NCI-H226 (cell line): ENCODE measurements around the gene BID.

Source experiments
- DNase-seq: peaks from one replicate; pipeline ENCODE4 v3.0.0-alpha.2; 2015

Gene BID

DNA sequence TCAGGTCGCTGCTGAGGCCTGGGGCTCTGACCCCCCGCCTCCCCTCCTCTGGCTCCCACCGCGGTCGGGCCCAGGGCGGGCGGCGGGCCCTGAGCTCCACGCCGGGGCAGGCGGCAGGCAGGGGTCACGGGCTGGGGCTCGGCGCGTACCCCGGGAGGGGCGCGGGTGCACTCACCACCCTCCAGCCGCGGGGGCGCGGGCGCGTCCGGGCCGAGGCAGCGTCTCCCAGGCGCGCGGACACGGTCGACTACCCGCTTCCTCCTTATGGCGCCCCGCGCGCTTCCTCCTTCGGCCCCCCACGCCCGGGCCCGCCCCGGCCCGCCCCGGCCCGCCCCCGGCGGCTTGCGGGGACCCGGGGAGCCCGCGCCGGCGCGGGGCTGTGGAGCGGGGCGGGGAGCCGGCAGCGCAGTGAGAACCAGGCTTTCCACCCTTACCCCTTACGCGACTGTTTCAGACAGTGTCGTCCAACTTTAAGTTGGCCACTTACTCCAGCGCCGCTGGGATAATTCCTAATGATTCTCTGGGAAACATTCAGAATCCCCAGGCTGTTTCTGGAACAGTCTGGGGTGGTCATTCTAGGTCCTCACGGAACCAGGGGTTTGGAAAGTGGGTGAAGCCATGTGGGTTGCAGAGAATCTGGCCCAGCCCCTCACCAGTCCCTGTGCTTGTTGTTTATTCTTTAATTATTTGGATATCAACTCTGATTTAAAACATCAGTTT lies at the start of gene BID:
TSS of gene BID (minus strand) at position 264 of the 720 bp plus-strand sequence. CDS start 24,353 bp downstream, outside the sequence.
- no peak for DNase-seq

DNA sequence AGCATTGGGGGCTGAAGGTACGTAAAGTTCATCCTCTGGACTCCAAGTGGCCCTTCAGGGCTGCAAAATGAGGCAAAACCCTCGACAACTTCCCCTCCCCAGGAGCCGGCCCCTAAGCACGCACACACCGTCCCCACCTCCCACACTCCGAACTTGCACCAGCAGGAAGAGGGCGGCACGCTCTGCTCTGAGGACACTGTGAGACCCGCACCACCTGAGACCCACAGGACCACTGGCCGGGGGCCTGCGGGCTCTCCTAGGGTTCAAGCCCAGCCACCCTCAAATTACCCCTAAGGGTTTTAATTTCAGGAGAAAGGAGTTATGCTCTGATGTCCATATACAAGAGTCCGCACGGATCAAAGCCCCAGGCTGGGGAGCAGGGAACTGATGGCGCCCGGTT lies 49.7 kb upstream of the BID start:
- DNase-seq: no peak

DNA sequence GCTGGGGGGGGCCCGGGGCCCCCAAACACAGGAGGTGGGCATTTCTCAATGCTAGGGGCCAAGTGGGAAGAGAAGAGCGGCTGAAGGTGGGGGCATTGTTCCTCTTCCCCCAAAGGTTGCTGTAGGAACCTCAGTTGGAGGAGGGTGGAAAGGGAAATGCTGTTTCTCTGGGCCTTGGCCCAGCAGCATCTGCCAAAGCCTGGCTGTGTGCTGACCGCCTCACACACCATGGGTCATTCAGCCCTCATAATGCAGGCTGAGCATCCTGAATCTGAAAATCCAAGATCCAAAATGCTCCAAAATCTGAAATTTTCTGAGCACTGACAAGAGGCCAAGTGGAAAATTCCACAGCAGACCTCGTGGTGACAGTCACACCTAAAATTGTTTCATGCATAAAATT lies 49.0 kb upstream of the BID start:
- DNase-seq: no peak

DNA sequence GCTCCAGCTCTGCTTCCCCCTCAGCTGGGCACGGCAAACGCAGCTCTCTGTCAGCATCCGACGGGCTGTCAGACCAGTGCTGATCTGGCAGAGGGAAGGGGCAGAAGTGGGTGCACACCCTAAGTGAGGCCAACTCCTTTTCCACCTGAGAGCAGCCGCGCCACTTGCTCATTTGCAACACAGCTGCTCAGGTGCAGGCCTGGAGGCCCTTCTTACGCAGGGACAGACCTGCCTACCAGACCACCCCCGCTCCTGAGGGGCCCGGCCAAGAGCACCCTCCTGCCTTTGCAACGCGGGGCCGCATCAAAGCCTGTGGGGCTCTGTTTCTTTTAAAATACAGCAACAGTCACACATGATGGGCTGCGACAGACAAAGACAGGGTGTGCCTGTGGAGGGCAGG lies 47.8 kb upstream of the BID start:
- DNase-seq: no peak

DNA sequence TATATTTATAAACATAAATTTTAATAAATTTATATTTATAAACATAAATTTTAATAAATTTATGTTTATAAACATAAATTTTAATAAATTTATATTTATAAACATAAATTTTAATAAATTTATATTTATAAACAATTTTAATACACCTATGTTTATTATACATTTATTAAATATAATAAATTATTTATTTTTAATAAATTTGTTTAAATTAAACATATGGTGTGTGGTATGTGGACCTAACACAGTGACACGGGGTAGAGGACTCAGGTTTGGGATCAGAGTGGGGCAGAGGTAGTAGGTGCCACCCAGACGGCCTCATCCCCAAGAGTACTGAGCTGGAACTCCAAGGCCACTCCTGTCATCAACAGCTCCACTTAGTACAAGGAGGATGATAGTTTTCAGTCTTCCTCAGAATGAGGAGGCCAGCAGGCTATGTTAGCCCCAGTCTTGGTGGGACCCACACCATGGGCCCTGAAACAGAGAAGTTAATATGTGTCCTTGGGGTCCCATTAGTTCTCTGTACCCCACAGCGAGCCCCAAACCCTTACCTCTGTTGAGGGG lies 46.7 kb upstream of the BID start:
- no peak for DNase-seq

DNA sequence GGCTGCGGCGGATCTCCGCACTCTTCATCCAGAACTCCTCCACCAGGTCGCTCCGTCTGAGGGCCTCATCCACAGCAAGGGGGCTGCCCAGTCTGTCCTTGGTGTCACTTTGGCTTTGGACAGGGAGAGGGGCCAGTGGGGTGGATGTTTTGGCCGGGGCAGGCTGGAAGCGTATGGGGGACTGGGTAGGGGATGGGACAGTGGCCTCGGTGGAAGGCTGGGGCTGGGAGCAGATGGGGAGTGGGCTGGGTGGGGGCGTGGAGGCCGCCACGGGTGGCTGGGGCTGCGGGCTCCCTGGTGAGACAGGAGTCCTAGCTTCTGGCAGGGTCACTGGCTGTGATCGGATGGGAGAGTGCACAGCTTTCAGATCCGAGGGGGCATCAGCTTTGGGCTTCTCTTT lies 44.4 kb upstream of the BID start:
- no peak for DNase-seq

DNA sequence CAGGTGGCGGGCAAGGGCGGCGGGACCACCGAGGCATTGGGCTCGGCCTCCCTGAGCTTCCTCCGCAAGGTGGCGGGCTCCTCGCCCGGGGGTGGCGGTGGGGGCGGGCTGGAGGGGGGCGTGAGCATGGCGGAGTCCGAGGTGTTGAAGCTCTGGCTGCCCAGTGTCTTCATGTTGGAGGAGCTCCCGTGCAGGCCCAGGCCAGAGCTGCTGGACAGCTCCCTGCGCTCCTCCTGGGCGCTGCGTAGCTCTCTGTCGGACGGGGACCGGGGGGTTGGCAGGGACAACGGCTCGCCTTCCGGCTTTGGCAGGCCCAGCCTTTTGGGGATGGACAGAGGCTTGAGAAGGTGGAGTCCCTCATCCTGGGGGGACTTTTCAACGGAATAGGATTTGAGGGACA lies 43.9 kb upstream of the BID start:
- DNase-seq: no peak

DNA sequence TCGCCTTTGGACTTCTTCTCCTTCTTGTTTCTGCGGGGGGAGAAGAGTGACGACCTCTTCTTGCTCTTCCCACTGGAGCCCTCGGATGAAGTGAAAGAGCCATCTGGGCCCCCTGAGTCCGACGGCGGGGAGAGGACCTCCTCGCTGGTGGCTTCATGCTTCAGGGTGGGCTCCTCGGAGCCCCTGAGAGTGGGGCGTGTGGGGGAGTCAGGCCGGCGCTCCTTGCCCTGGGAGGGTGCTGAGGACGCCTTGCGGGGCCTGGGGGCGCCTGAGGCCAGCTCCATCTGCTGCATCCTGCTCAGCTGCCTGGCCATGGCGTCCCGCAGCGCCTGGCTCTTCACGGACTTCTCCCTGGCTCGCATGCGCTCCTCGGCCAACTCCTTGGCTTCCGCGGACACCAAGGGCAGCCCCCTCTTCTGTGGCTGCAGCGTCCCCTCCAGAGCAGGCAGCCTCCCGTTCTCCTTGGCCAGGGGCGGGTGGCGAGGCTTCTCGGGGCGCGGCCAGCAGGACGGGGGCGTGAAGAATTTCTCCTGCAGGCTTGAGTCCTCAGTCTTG lies 43.3 kb upstream of the BID start:
- DNase-seq: no peak

DNA sequence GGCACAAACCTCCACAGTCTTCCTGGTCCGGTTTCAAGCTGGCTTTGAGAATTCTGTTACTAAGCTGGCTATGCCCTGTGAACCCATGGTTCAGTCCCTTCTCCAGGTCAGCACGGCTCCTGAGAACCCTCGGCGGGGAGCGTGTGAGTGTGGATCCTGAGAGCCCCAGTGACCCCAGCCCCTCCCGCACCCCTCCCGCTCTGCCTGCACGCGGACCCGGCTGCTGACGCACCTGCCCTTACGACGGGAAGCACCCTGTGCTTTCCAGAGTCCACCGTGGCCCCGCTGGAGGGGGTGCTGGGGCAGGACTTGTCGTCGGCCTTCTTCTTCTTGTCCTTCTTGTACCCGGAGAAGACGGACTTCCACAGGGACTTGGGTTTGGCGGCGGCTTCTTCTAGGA lies 42.8 kb upstream of the BID start:
- DNase-seq: no peak

DNA sequence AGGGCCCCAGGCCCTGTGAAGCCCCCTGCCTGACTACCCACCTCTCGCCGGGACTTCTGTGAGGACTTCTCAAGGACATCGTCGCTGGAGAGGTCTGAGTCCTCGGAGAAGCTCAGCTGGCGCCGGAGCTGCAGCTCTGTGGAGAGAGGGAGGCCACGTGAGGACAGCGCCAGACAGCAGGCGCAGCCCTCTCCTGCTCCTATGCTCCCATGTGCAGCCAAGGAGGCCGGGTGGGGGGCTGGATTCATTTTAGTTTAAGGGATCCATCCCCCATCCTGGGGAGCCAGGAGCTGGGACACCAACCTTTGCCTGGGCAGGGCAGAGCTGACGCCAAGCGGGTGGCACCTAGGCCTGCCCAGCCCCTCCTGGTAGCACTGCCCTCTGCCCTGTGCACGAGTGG lies 42.4 kb upstream of the BID start:
- DNase-seq: no peak

DNA sequence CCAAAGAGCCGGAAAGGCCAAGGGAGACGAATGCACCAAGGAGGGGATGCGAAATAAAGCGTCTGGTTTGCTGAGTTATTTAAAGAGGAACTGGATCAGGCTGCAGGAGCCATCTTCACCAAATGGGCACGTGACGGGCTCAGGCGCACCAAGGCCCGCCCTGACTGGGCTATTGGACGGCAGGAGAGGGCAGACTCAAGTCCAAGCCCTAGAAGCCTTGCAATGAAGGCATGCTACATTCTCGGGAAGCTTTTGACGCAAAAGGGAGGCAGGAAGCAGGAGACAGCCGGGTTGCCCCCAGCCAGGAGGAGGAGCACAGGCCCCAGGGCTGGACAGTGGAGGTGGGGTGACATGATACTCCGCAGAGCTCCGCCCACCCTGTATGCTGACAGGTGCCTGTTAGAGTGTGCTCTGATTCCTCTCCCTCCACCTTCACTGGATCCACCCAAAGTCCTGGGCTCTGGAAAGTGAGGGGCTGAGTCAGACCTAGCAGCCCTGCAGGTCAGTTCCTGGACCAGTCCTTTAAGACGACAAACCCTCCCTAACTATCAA lies 41.5 kb upstream of the BID start:
- no peak for DNase-seq

DNA sequence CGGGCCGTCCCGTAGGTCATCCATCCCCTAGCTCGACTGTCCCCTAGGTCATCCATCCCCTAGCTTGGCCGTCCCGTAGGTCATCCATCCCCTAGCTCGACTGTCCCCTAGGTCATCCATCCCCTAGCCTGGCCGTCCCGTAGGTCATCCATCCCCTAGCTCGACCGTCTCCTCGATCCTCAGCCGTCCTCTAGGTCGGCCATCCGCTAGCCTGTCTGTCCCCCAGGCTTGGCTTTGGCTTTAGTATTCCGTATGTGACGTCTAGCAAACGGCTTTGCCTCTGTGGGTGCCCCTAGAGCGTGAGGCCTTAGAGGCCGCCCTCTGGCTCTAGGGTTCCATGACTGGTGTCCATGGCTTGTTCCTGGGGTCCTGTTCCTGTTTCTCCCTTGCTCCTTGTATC lies 40.6 kb upstream of the BID start:
- no peak for DNase-seq

DNA sequence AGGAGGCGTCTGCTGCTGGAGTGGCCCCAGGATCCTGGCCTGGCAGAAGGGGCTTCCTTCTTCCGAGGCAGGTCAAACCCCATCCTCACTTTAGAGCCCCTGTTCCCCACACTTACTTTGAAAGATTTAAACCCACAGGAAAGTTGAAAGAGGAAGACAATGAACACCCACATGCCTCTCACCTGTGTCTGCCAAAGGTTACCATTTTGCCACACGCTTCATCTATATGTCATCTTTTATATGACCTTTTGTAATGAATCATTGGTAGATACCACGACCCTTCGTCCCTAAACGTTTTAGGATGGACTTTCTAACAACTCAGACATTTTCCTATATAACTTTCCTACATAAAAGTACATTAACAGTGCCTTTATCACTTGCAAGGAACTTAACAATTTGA lies 39.8 kb upstream of the BID start:
- no peak for DNase-seq

DNA sequence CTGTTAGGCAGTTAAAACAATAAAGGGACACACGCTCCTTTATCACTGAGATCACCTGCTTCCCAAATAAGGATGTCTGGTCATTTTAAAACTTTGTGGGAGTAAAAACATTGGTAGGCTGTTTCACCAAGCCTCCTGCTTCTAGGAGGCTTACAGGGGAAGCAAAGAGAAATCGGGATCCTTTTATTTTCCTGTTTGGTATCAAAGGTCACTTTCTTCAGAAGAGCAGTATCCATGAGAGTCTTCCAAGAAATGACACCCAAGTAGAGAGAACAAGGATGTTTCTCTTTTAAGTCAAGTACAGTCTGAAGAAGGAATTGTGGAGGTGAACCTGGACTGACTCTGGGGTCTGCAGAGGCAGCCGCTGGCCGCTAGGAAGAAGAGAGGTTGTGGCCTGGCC lies 36.9 kb upstream of the BID start:
- no peak for DNase-seq

DNA sequence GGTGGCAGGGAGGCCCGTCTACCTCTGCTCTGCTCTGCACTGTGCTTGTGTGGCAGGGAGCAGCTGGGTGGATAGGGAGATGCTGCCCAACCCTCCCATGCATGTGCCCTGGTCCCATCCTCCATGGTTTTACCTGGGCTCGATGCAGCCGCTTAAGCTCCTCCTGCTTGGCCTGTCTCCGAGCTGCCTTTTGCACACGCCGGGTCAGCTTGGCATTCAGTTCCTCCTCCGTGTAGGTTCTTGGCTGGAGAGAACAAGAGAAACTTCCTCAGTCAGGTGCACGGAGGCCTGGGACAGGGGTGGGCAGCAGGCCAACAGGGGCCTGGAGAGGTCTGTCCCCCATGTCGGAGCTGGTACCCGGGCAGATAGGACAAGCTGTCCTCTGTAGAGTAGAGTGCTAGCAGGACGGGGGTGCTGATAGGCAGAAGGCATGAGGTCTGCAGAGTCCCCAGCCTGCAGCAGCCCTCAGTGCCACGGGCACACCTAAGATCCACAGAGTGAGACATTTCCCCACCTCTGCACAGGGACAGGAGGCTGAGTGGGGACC lies 36.4 kb upstream of the BID start:
- DNase-seq: no peak

DNA sequence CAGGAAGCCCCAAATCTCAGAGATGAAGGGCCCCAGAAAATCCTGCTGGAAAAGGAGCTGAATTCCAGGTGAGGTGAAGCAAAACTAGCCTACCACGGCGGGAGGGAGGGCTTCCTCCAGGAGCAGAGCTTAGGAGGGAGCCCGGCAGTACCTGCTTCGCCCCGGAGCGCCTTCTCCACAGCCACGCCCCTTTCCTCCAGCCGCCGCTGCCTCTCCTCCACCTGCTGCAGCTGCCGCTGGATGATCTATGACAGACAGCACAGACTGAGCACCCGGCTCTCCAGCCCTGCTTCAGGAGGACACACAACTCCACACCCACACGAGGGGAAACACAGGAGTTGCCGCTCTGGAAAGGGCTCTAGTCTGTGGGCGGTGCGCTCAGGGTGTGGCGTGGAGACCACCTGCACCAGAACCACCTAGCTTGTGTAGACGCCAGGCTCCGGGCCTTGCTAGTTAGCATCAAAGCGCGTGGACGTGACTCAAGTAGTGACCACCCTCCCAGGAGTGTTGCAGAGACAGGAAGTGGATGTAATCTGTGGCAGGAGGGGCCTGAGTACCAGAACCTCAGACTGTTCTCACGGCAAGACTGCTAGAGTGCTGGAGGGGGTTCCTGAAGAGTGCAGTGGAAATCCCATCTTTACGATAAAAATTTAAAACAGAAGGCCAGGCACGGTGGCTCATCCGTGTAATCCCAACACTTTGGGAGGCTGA lies 34.6 kb upstream of the BID start:
- DNase-seq: no peak

DNA sequence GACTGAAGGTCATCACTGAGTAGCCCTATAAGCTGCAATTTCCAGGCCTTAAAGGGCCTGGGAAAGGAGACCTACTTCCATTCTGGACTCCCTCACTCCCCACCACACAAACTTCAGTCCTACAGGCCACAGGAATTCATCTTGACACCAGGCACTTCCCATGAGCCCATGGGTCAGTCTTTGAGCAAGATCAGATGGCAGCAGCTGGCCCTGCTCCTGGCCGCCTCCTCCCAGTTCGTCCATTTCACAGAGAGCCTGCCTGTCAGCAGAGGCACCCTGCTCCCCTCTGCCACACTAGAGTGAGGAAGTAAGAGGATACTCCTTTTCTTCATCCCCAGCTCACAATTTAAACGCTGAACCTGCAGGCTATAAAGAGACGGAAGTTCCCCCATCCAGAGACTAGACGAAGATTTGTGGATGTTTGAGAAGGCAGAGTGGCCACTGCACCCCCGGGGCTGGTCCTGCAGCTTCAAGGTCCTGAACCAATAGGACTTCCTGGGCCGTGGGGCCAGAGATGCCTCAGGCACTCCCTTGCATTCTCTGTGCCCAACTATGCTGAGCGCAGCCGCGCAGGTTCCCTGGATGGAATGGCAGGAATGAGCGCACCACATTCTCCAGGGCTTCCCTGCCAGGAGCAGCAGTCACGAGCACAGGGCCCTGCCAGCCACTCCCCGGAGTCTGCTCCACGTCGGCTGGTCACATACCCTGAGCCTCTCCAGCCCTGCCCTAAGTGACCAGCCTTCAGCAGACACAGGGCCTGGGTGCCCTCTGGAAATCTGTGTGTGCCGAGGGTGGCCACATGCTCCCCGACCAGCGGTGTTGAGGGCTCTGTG lies 33.5 kb upstream of the BID start:
- no peak for DNase-seq

DNA sequence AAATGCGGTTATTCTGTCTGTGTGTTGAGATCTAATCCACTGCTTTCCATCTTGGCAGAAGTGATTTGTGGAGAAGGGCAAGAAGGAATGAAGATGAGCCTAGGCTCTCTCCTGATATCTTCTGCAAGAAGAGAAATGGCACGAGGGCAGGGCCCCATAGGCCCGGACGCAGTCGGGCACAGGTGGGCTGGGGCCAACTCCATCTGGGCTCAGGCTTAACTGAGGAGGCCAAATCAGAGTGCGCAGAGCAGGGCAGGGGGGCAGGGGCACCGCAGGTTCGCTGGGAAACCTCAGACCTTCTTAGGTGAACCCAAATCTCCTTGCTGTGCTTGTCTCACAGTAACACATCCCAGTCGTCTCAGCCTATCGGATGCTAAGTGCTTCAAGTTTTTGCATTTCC lies 32.8 kb upstream of the BID start:
- no peak for DNase-seq

DNA sequence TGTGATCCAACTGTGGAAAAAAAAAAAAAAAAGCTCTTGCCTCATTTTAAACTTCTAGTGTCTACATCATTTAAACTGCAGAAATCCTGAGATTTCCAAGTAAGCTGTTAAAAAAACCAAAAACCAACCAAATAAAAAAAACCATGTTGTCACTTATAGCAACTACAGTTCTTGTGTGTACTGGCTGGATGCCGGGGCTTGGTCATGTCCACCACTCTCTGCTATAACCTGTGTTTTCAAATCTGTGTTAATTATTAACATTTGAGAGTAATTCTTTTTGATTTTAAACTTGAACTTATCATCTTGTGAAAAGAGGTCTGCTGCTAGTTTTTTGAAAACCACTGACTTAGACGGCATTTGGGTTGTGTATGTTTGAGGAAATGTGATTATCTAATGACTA lies 32.2 kb upstream of the BID start:
- DNase-seq: no peak

DNA sequence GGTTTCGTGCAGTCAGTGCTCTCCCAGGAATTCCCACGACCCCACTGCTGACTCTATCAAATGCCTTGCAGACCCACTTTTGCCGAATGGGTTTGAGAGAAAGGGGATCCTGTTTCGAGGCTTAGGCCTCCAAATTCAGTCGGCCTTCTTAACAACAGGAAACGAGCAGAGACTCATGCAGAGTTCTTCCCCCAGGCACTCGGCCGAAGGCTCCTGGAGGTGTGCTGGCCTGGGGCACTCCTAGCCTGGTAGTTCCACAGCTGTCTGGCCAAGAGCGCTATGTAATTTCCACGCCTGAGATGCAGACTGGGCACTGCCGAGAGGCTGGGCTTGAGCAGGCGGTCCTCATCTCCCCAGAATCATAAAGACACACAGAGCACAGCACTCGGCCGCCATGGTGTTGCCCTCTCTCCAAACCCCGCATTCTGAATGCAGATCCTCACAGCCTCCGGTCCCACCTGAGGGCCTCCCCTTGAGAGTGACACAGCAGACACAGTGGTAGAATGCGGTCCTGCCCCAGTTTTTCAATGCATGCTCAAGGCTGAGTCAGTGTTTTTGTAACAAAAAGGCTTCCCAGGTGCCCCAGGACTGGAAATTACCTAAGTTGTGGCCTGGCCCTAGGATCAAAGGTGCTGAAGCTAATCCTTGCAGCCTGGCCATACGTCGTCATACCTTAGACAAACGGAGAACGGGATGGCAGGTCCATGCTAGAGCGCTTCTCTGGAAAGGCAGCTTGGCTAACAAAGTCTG lies 30.2 kb upstream of the BID start:
- no peak for DNase-seq

DNA sequence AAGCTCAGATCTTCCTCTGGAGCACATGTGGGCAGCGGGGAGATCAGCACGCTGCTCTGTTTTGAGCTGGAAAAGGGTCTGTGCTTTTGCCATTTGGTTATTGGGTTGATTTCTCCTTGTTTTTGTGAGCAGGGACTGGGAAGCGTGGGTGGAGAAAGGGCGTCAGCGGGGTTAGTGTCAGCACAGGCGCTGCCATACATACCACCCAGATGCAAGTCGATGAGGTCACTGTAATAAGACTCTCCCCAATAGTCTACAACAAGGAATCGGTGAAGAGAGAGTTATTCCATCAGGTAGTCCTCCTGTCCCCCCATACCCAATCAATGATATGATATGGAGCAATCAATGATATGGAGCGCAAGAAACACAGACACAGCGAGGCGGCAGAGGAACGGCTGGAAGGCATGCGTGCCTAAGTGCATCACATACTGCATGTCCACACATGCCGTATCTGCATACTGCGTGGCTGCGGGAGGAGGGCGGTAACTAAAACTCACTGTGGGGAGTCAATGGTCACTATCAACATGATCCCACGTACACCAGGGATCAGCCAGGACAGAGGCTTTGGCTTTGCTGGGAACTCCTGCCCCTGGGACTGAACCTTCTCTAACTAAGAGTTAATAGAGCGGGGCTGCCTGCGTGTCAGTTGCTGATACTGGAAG lies 29.5 kb upstream of the BID start:
- no peak for DNase-seq
